BLaER1 treated with 17β-estradiol and CSF1 and Interleukin-3, amounts not matched to agents 10 nM and 100 nM (cell line): ENCODE results near the gene TMEM200B.
A peak's percentile ranks its signal among the peaks of the same experiment; 100 is the strongest.
"Not testable (repeated sequence)": the region's sequence is repeated elsewhere in the genome, so short reads cannot be mapped to it uniquely, and the experiment has no call there.

Experiments
- H3K27ac ChIP-seq, 11 experiments: shearing (Covaris generic); formaldehyde crosslinking; 2 replicates each; pipeline ENCODE4 v1.8.1; 2022
- H3K27me3 ChIP-seq, 11 experiments: shearing (Covaris generic); formaldehyde crosslinking; 2 replicates each; pipeline ENCODE4 v1.8.1; 2022
- H3K36me3 ChIP-seq, 11 experiments: shearing (Covaris generic); formaldehyde crosslinking; 2 replicates each; pipeline ENCODE4 v1.8.1; 2022
- H3K4me1 ChIP-seq, 10 experiments: shearing (Covaris generic); formaldehyde crosslinking; 2 replicates each; pipeline ENCODE4 v1.8.1; 2022
- H3K4me2 ChIP-seq, 11 experiments: shearing (Covaris generic); formaldehyde crosslinking; 2 replicates each; pipeline ENCODE4 v1.8.1; 2022
- H3K4me3 ChIP-seq, 10 experiments: shearing (Covaris generic); formaldehyde crosslinking; 2 replicates each; pipeline ENCODE4 v1.8.1; 2022
- H3K9ac ChIP-seq, 11 experiments: shearing (Covaris generic); formaldehyde crosslinking; 2 replicates each; pipeline ENCODE4 v1.8.1; 2022
- H3K9me3 ChIP-seq, 11 experiments: shearing (Covaris generic); formaldehyde crosslinking; replicated peaks in 1 of 11; 2 replicates each; pipeline ENCODE4 v1.8.1; 2022
- H4K20me1 ChIP-seq, 11 experiments: shearing (Covaris generic); formaldehyde crosslinking; 2 replicates each; pipeline ENCODE4 v1.8.1; 2022
- Cebpa-rat ChIP-seq, 11 experiments: shearing (Covaris generic); IDR thresholded peaks; 2 replicates each; pipeline ENCODE4 v1.8.1; 2022

Gene TMEM200B

DNA sequence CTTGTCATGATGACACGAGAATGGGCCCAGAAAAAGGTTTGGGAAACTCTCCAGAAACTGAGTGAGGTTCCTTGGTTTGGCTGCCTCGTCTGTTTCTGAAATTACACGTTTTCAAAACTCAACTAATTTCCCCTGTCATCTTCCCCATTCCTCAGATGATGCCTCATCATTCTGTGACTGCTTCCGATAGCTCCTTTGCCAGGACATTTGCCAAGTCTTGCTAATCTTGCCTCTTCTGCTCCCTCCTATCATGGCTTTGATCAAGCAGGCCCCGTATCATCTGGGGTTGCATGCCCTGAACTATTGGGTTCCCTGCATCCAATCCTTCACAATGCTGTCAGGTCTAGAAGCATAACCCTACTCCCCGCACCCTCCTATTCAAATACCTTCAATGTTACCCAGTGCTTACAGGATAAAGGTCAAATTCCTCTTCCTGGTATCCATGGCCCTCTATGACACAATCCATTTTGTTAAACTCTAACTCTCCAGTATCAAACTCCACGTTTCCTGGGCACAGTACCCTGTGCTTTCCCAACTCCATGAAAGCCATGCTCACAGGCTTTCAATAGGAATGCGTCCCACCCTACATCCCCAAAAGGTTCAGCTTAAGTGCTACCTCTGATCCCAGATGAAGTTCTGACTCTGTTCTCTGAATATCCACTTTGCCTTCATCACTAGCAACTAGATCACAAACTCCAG is 22.2 kb upstream of the TMEM200B start:
- Histone ChIP-seq H4K20me1 (peaks cover 33 to 82% (median 61%) of the 10 kb centered on the region in 11 experiments; a peak in 21 of 22 replicates), H3K4me1 (no peaks in the 10 kb centered on the region), H3K9ac (no peak overlapping the region), H3K4me3 (no peak overlapping the region), H3K27me3 (no peaks in the 10 kb centered on the region), H3K27ac (no peak overlapping the region), H3K4me2 (no peak overlapping the region), H3K9me3 (no peaks in the 10 kb centered on the region), H3K36me3 (peaks cover 63 to 79% (median 70%) of the 10 kb centered on the region in 11 experiments)
- TF ChIP-seq Cebpa-rat (IDR thresholded peaks at IDR 0.05) = no peak

DNA sequence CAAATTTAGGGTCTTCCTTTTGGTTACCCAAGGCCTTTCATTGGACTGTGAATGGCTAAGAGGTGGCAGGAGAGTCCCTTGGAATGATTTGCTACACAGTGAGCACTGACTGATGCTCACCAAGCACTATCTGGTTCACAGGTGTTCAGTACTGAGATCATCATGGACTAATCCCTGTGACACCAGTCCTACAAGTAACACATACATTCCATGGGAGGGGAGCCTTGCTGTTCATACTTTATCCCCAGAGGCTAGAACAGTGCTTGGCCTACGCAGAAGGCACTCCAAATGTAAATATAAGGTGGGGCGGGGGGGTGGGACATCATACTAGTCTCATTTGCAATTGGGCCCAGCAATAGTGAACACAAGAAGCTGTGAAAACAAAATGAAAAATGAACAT is 20.5 kb upstream of the TMEM200B start:
- Histone ChIP-seq H3K9me3 (no peaks in the 10 kb centered on the region), H3K36me3 (peaks cover 46 to 62% (median 53%) of the 10 kb centered on the region in 11 experiments), H3K27me3 (no peaks in the 10 kb centered on the region), H4K20me1 (peaks cover 19 to 65% (median 46%) of the 10 kb centered on the region in 11 experiments; a peak in 21 of 22 replicates), H3K27ac (no peak overlapping the region), H3K9ac (no peak overlapping the region), H3K4me1 (no peaks in the 10 kb centered on the region), H3K4me2 (no peak overlapping the region), H3K4me3 (no peak overlapping the region)
- no peak for TF ChIP-seq Cebpa-rat (IDR thresholded peaks at IDR 0.05)

DNA sequence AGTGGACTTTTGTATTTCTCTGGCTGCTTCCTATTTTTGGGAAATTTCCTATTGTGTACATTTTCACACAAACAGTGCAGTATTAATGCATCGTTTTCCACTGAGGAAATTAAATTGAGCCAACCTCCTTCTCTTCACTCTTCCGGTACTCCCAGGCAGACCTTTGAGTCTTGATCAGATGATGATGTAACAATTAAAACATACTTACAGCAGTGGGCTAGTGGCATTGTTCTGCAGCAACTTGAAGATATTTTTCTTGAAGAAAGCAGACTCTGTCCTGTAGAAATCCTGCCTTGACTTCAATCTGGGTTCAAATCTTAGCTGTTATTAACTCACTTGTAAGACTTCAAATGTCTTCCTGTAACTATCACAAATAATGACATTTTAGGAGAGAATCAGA is 19.0 kb upstream of the TMEM200B start:
- H3K27me3 ChIP-seq = no peaks in the 10 kb centered on the region; a peak in 1 of 22 replicates
- H3K9me3 ChIP-seq = no peaks in the 10 kb centered on the region
- H3K27ac ChIP-seq = no peak overlapping the region
- peaks cover 13 to 51% (median 31%) of the 10 kb centered on the region in 11 experiments; a peak in 21 of 22 replicates for H4K20me1 ChIP-seq
- no peak overlapping the region for H3K4me2 ChIP-seq
- H3K36me3 ChIP-seq = peaks cover 31 to 47% (median 38%) of the 10 kb centered on the region in 11 experiments
- H3K4me3 ChIP-seq = no peak overlapping the region
- H3K4me1 ChIP-seq = no peaks in the 10 kb centered on the region
- no peak for TF ChIP-seq Cebpa-rat (IDR thresholded peaks at IDR 0.05)
- no peak overlapping the region for H3K9ac ChIP-seq

DNA sequence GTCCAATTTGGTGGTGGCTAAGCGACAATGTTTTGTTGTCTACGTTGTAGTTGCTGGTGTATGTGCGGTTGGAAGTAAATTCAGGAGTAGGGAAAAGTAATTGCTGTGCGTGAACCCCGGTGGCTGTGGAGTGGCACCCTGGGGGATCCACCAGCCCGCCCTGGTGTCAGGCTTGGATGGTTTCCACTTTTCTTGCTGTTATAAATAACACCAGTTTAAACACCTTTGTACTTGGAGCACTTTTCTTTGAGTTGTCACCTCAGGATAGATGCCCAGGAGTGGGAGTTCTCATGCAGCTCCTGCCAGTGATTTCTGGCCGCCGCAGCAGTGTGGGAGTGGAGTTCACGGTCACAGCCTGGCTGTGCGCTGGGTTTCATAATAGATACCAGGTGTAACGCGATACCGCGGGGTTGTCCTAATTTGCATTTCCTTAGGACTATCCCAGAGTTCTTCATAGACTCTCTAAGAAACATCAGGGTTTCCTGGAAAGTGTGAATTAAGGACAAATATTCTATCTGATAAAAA is 12.8 kb upstream of the TMEM200B start:
- Histone ChIP-seq H3K4me2 (peak overlapping the region in 8 of 11 experiments; percentile 0 to 43 (median 35); a peak in 13 of 22 replicates), H3K27ac (no peak overlapping the region), H3K9me3 (no peaks in the 10 kb centered on the region), H3K9ac (no peak overlapping the region), H3K27me3 (peaks cover 34 to 55% (median 51%) of the 10 kb centered on the region in 11 experiments), H3K4me1 (peaks cover 12 to 31% (median 28%) of the 10 kb centered on the region in 10 experiments; a peak in 18 of 20 replicates), H3K4me3 (no peak overlapping the region), H4K20me1 (peaks cover 0 to 26% (median 19%) of the 10 kb centered on the region in 11 experiments; a peak in 16 of 22 replicates), H3K36me3 (no peaks in the 10 kb centered on the region)
- no peak for TF ChIP-seq Cebpa-rat (IDR thresholded peaks at IDR 0.05)

DNA sequence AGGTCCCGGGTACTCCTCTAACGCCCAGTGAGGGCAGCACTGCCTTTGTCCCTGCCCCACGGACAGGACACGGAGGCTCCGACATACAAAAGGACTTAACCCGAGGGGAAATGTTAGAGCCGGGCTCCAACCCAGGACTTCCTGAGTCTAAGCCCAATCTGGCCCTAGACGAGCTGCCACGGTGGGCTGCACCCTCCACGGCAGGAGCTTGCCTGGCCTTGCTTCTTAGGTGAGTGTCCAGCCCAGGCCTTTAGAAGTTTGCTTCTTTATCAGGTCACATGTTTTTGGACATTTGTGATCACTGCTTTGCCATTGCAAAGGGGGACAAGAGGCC is 11.0 kb upstream of the TMEM200B start:
- Histone ChIP-seq H3K4me3 (peak overlapping the region in 4 of 10 experiments; percentile 23 to 51 (median 38); a peak in 6 of 20 replicates), H3K9ac (0 out of 22 replicates have a peak overlapping the region, but pooled peaks of 2 of the 11 experiments have one; percentile 10 to 27), H3K4me2 (peak overlapping the region; percentile 18 to 71 (median 38); a peak in 19 of 22 replicates), H3K4me1 (peaks cover 12 to 40% (median 36%) of the 10 kb centered on the region in 10 experiments; a peak in 19 of 20 replicates), H3K36me3 (no peaks in the 10 kb centered on the region), H4K20me1 (peaks cover 0 to 26% (median 18%) of the 10 kb centered on the region in 11 experiments; a peak in 16 of 22 replicates), H3K9me3 (no peaks in the 10 kb centered on the region), H3K27ac (no peak overlapping the region), H3K27me3 (peaks cover 34 to 55% (median 52%) of the 10 kb centered on the region in 11 experiments)
- TF ChIP-seq Cebpa-rat (IDR thresholded peaks at IDR 0.05) = no peak

DNA sequence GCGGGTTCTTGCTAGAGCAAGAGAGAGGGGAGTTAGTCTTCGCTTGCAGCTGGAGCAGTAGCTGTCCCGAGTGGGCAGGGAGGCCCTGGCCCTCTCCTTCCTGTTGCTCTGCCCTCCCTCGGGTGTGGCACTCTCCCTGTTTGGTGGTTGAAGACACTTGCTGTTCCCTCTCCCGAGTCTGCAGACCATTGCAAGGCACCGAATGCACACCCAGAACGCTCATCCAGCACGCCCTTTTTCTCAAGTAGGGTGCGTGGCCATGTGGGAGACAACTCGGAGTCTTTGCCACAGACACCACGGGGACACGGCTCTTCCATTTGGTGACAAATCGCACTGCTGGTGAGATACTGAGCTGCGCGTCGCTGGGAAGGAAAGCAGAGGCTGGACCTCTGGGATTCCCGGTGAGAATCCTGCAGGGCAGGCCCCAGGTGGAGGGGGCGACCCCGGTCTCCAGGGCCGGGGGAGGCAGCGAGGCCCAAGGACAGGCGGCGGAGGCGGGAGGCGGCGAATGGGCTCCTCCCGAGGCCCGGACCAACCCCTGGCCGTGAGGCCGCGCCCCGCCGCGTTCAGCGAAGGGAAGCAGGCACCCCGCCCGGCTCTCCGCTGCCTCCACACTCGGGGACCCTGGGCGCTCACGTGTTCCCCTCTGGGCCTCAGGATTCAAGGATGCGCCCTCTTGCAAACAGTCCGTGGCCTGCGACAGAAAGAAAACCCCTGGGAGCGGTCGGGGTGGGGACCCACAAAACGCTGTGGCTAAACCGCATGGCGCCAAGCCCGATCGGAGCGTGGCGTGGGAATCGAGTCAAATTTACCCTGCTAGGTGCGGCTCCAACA is 10.4 kb upstream of the TMEM200B start:
- Histone ChIP-seq H3K4me3 (peak overlapping the region in 4 of 10 experiments; percentile 23 to 51 (median 38); a peak in 6 of 20 replicates), H3K27me3 (peaks cover 34 to 55% (median 52%) of the 10 kb centered on the region in 11 experiments), H3K4me2 (peak overlapping the region; percentile 18 to 71 (median 38); a peak in 20 of 22 replicates), H3K36me3 (no peaks in the 10 kb centered on the region), H3K9me3 (no peaks in the 10 kb centered on the region), H3K27ac (no peak overlapping the region), H3K4me1 (peaks cover 12 to 44% (median 42%) of the 10 kb centered on the region in 10 experiments; a peak in 19 of 20 replicates), H4K20me1 (peaks cover 0 to 26% (median 18%) of the 10 kb centered on the region in 11 experiments; a peak in 16 of 22 replicates), H3K9ac (0 out of 22 replicates have a peak overlapping the region, but pooled peaks of 2 of the 11 experiments have one; percentile 10 to 27)
- TF ChIP-seq Cebpa-rat (IDR thresholded peaks at IDR 0.05) = no peak

DNA sequence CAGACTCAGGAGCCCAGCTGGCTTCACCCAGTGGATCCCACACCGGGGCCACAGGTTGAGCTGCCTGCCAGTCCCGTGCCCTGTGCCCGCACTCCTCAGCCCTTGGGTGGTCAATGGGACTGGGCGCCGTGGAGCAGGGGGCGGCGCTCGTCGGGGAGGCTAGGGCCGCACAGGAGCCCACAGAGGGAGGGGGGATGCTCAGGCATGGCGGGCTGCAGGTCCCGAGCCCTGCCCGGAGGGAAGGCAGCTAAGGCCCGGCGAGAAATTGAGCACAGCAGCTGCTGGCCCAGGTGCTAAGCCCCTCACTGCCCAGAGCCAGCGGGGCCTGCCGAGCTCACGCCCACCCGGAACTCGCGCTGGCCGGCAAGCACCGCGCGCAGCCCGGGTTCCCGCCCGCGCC is 7.4 kb upstream of the TMEM200B start:
- H3K4me1 ChIP-seq = peaks cover 12 to 42% (median 36%) of the 10 kb centered on the region in 10 experiments; a peak in 19 of 20 replicates
- not testable (repeated sequence) for H3K4me2 ChIP-seq, H3K27ac ChIP-seq, H3K9me3 ChIP-seq, H3K4me3 ChIP-seq, H3K36me3 ChIP-seq, H3K9ac ChIP-seq
- H4K20me1 ChIP-seq = peaks cover 0 to 28% (median 18%) of the 10 kb centered on the region in 11 experiments; a peak in 16 of 22 replicates
- H3K27me3 ChIP-seq = peaks cover 38 to 73% (median 66%) of the 10 kb centered on the region in 11 experiments

DNA sequence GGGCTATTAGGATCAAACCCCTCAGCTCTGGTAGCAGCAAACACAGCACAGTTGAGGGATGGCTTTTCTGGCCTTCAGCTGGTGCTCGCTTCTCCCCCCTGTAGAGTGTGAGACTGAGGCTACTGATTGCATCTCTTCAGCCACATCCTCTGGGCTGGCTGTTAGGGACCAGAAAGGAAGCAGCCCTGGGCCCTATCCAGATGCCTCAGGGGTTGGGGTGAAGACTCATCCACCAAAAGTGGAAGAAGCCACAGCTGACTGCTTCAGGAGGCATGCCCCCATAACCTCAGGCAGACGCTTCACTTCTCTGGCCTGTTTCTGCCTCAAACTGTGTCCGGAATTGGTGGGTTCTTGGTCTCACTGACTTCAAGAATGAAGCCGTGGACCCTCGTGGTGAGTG is 6.2 kb upstream of the TMEM200B start:
- peak overlapping the region in 1 of 11 experiments; percentile 18; a peak in 2 of 22 replicates for H3K9ac ChIP-seq
- peaks cover 12 to 32% (median 26%) of the 10 kb centered on the region in 10 experiments; a peak in 19 of 20 replicates for H3K4me1 ChIP-seq
- peaks cover 38 to 73% (median 68%) of the 10 kb centered on the region in 11 experiments for H3K27me3 ChIP-seq
- TF ChIP-seq Cebpa-rat (IDR thresholded peaks at IDR 0.05) = no peak
- no peaks in the 10 kb centered on the region for H3K9me3 ChIP-seq
- H4K20me1 ChIP-seq = peaks cover 0 to 26% (median 17%) of the 10 kb centered on the region in 11 experiments; a peak in 16 of 22 replicates
- peak overlapping the region; percentile 12 to 76 (median 65); a peak in 19 of 22 replicates for H3K4me2 ChIP-seq
- peak overlapping the region in 2 of 11 experiments; percentile 3 to 43; a peak in 1 of 22 replicates for H3K27ac ChIP-seq
- H3K36me3 ChIP-seq = no peaks in the 10 kb centered on the region
- no peak overlapping the region for H3K4me3 ChIP-seq
